Measurements from ENCODE around the gene TRAF6. TPM values are rescaled to one million over a fixed set of nuclear protein-coding genes. Genes with fewer than 3 reads are reported as not detected.

The TRAF6 gene
- total and polyA plus RNA-seq, 2 experiments from 2014 or later = 4.2 to 10.5 TPM

- no peak overlapping the region for H3K4me3 Mint-ChIP-seq
- no peak overlapping the region for H3K27ac ChIP-seq (ENCODE audit: low read depth)
Observed at GRCh38 chr11:36447947-36448346, 62.1 kb downstream of the TRAF6 start.

More at GRCh38 chr11:36447947-36448346, 62.1 kb downstream of the TRAF6 start:
- H3K27me3 ChIP-seq (ENCODE audit: insufficient read depth) = no peaks in the 10 kb centered on the region
- Mint-ChIP-seq H3K27me3 (ENCODE audit: insufficient read depth, low read depth, poor library complexity) (no peaks in the 10 kb centered on the region), H3K9me3 (no peaks in the 10 kb centered on the region), H3K36me3 (ENCODE audit: low read depth) (peaks cover 4% of the 10 kb centered on the region; the same call in 1 of the 3 replicates), H3K4me1 (peaks cover 7% of the 10 kb centered on the region; the same call in 2 of the 3 replicates), H3K27ac (no peak overlapping the region)
- no peak for ATAC-seq
- no peak overlapping the region for H3K4me3 ChIP-seq
- H3K4me1 ChIP-seq (ENCODE audit: insufficient read depth) = no peaks in the 10 kb centered on the region
- no peak for DNase-seq (ENCODE audit: low spot score)
- H3K4me2 ChIP-seq = no peak overlapping the region
- no peaks in the 10 kb centered on the region for H3K36me3 ChIP-seq (ENCODE audit: insufficient read depth)
- H3F3A ChIP-seq (replicated peaks; ENCODE audit: low read depth) = no peaks in the 10 kb centered on the region
- H3K79me2 ChIP-seq (replicated peaks; ENCODE audit: insufficient read depth) = no peaks in the 10 kb centered on the region
- no peaks in the 10 kb centered on the region for H4K20me1 ChIP-seq (replicated peaks; ENCODE audit: insufficient read depth)
- H2AFZ ChIP-seq = no peak overlapping the region
- no peaks in the 10 kb centered on the region for H3K9me2 ChIP-seq (ENCODE audit: insufficient read depth)
- TF ChIP-seq NANOG (IDR thresholded peaks at IDR 0.05; ENCODE audit: borderline replicate concordance) = no peak
- no peak for TF ChIP-seq ZNF462 (CRISPR knock-in tag; IDR thresholded peaks at IDR 0.05)
- TF ChIP-seq CREB1 (CRISPR knock-in tag; IDR thresholded peaks at IDR 0.05; ENCODE audit: low read depth) = no peak
- TF ChIP-seq ZNF331 (CRISPR knock-in tag; IDR thresholded peaks at IDR 0.05; ENCODE audit: low read depth) = no peak
- TF ChIP-seq STAT1 (IDR thresholded peaks at IDR 0.05; ENCODE audit: unreplicated experiment) = no peak

All from GM23338 (cell line).